Lung (tissue), 12 donors: ENCODE data around the gene ZNRF1. TPM values are rescaled to one million over a fixed set of nuclear protein-coding genes. Genes with fewer than 3 reads are reported as not detected.

Source experiments
- ATAC-seq: fragments of 200-7000 bp; cut with Tn5 transposase; one replicate; pipeline ENCODE4 v1.9.1; 2020; ENCODE audit warnings: moderate number of reproducible peaks; ENCODE audit not compliant: insufficient read depth, low FRiP score
- DNase-seq, 3 donors: peaks; one replicate each; pipeline ENCODE4 v3.0.0-alpha.2; 2013 to 2017
- H3K27ac ChIP-seq, 2 donors: one replicate each; pipeline ENCODE4 v1.5.1; 2013; ENCODE audit warnings: mild to moderate bottlenecking in 2 of 2, moderate library complexity in 2 of 2, control low read depth in 1 of 2, inconsistent platforms in 1 of 2, low read depth in 1 of 2, low read length in 1 of 2
- H3K27me3 ChIP-seq, 3 donors: one replicate each; pipeline ENCODE4 v1.5.1; 2013; ENCODE audit warnings: low read length in 2 of 3; ENCODE audit not compliant: control insufficient read depth in 3 of 3, insufficient read depth in 3 of 3
- H3K36me3 ChIP-seq, 4 donors: one replicate each; pipeline ENCODE4 v1.5.1; 2013; ENCODE audit warnings: low read length in 4 of 4, mild to moderate bottlenecking in 1 of 4, moderate library complexity in 1 of 4; ENCODE audit not compliant: control insufficient read depth in 4 of 4, insufficient read depth in 4 of 4
- H3K4me1 ChIP-seq, 5 donors: one replicate each; pipeline ENCODE4 v1.5.1; 2013; ENCODE audit warnings: low read length in 5 of 5, mild to moderate bottlenecking in 2 of 5, moderate library complexity in 1 of 5; ENCODE audit not compliant: control insufficient read depth in 5 of 5, insufficient read depth in 5 of 5
- H3K4me3 ChIP-seq: one replicate; pipeline ENCODE4 v1.5.1; 2013; ENCODE audit warnings: mild to moderate bottlenecking, control low read depth, moderate library complexity
- H3K9ac ChIP-seq, 2 donors: one replicate each; pipeline ENCODE4 v1.5.1; 2013; ENCODE audit warnings: low read length in 2 of 2, control low read depth in 1 of 2; ENCODE audit not compliant: insufficient read depth in 1 of 2
- H3K9me3 ChIP-seq, 4 donors: one replicate each; pipeline ENCODE4 v1.5.1; 2013; ENCODE audit warnings: low read length in 3 of 4, mild to moderate bottlenecking in 1 of 4, moderate library complexity in 1 of 4; ENCODE audit not compliant: control insufficient read depth in 4 of 4, insufficient read depth in 3 of 4
- WGBS, 2 donors: extraction: QIAGEN DNeasy Blood & Tissue Kit; methylation state at CpG; one replicate each; pipeline ENCODE4 v1.1.7; 2013; 5-methylcytosine and 5-hydroxymethylcytosine counted together
- polyA plus RNA-seq, 2 donors: library from polyadenylated mRNA; stranded (reverse); fragments of 200-250 nt; gene quantifications; one replicate each; pipeline ENCODE4 v1.2.1, GENCODE V29; 2013
- total RNA-seq, 2 donors: library from RNA; depleted of rRNA in 1 of 2; stranded (reverse); fragments of >200 nt in 1 of 2; gene quantifications; one replicate each; pipeline ENCODE4 v1.2.1, GENCODE V29; 2014 to 2021
- TF ChIP-seq, protein P1 (sequence below): IDR thresholded peaks from 2 replicates; pipeline ENCODE4 v1.5.1; 2012; ENCODE audit warnings: mild to moderate bottlenecking; ENCODE audit errors: control extremely low read depth, extremely low read depth
- donor health status: control.
- donor health status: control.
- donor health status: Bipolar disorder and iron deficiency.
- donor health status: healthy.
- donor health status: DM: yes; HTN: yes; CAD: no.

The ZNRF1 gene
- total and polyA plus RNA-seq, 4 donors, result 8.9 to 25.1 (median 16.2) TPM

DNA sequence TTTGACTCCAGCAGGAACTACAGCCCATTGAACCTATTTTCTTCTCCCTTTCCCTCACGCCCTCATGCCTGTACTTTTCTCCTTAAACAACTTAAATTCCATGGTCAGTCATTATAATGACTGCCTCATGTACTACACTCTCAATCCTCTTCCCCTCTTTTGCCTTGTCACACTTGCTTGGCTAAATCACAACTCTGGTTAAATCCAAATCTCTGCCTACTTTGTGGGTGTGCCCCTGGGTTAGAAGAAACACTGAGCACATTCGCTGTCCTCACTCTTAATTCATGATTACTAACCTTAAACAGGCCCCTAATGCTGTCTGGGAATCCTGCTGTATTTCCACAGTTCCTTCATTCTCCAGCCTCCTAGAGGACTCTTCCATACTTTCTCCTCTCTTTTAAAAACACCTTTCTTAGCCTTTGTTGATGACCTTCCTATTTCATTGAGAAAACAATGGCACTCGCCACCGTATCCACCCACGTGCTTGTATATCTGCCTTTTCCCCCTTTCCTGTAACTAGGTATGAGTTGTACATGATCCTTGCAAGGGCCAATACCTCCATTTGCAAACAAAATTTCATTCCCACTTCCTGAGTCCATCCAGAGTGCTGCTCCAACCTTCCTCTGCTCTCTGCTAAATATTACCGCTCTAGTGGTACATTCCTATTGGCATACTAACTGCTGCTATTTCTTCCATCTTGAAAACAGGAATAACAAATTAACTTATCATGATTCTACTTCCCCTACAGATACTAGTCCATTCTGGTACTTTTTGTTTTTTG is 28.9 kb downstream of the ZNRF1 start:
- TF ChIP-seq, protein P1, sequence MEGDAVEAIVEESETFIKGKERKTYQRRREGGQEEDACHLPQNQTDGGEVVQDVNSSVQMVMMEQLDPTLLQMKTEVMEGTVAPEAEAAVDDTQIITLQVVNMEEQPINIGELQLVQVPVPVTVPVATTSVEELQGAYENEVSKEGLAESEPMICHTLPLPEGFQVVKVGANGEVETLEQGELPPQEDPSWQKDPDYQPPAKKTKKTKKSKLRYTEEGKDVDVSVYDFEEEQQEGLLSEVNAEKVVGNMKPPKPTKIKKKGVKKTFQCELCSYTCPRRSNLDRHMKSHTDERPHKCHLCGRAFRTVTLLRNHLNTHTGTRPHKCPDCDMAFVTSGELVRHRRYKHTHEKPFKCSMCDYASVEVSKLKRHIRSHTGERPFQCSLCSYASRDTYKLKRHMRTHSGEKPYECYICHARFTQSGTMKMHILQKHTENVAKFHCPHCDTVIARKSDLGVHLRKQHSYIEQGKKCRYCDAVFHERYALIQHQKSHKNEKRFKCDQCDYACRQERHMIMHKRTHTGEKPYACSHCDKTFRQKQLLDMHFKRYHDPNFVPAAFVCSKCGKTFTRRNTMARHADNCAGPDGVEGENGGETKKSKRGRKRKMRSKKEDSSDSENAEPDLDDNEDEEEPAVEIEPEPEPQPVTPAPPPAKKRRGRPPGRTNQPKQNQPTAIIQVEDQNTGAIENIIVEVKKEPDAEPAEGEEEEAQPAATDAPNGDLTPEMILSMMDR, result no peak
- H3K36me3 ChIP-seq, result no peaks in the 10 kb centered on the region
- peaks cover 0 to 19% (median 4%) of the 10 kb centered on the region in 5 donors for H3K4me1 ChIP-seq
- no peaks in the 10 kb centered on the region for H3K27me3 ChIP-seq
- 87% methylated on average over 6 of the region's 6 CpGs for WGBS, 2 donors
- H3K4me3 ChIP-seq, result no peak overlapping the region
- no peak overlapping the region for H3K27ac ChIP-seq
- ATAC-seq, result no peak
- H3K9ac ChIP-seq, result no peak overlapping the region
- no peaks in the 10 kb centered on the region for H3K9me3 ChIP-seq
- no peak for DNase-seq

DNA sequence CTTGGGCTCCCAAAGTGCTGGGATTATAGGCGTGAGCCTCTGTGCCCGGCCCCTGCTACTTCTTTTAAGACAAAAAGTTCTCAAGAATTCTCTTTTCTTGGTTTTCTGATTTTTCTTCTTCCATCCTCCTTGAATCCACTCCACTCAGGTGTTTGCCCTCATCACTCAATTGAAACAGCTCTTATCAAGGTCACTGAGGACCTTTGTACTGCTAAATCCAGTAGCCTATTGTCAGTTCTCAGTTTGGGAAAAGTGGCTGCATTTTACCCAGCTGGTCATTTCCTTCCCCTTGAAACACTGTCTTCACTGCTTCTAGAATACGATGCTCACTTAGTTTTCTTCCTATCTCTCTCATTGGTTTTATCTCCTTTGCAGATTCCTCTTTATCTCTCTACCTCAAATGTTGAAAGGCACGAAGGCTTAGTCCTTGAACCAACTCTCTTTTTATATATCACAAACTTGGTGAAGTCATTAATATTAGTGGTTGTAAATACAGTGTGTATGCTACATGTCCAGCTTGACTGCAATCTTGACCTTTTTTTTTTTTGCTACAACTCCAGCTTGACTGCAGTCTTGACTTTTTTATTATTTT is 29.8 kb downstream of the ZNRF1 start:
- no peak for ATAC-seq

DNA sequence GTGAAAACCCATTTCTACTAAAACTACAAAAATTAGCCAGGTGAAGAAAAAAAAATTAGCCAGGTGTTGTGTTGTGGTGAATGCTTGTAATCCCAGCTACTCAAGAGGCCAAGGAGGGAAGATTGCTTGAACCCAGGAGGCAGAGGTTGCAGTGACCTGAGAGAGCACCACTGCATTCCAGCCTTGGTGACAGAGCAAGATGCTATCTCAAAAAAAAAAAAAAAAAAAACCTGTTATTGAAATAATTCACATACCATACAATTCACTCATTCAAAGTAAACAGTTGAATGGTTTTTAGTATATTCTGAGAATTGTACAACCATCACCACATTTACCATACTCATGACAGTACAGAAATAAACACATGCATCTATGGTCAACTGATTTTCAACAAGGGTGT is 31.0 kb downstream of the ZNRF1 start:
- no peak overlapping the region for H3K27ac ChIP-seq

More for the DNA sequence above, 29.8 kb downstream of the ZNRF1 start:
- Histone ChIP-seq H3K9me3 (no peaks in the 10 kb centered on the region), H3K27me3 (no peaks in the 10 kb centered on the region), H3K9ac (no peak overlapping the region), H3K27ac (no peak overlapping the region), H3K36me3 (no peaks in the 10 kb centered on the region), H3K4me3 (no peak overlapping the region), H3K4me1 (peaks cover 0 to 18% (median 4%) of the 10 kb centered on the region in 5 donors)
- WGBS, 2 donors, result 62 to 64% methylated on average over 4 of the region's 4 CpGs
- TF ChIP-seq, protein P1, result no peak
- no peak for DNase-seq

More for the DNA sequence above, 31.0 kb downstream of the ZNRF1 start:
- Histone ChIP-seq H3K36me3 (no peaks in the 10 kb centered on the region), H3K4me1 (peaks cover 0 to 13% (median 5%) of the 10 kb centered on the region in 5 donors), H3K9ac (no peak overlapping the region), H3K4me3 (no peak overlapping the region), H3K9me3 (no peaks in the 10 kb centered on the region), H3K27me3 (no peaks in the 10 kb centered on the region)
- DNase-seq, result no peak
- TF ChIP-seq, protein P1, result no peak
- no peak for ATAC-seq
